Duodenal mucosa (tissue), 2 donors: Measurements from ENCODE around the gene WDR4.
"Not testable (repeated sequence)": the region's sequence is repeated elsewhere in the genome, so short reads cannot be mapped to it uniquely, and the experiment has no call there.

ENCODE experiments used
- H3K27ac ChIP-seq: one replicate; pipeline ENCODE4 v1.7.0; 2013; ENCODE audit warnings: low read depth, low read length
- H3K27me3 ChIP-seq, 2 donors: one replicate each; pipeline ENCODE4 v1.7.0; 2013; ENCODE audit warnings: low read length in 2 of 2, control low read depth in 1 of 2; ENCODE audit not compliant: insufficient read depth in 2 of 2, control insufficient read depth in 1 of 2
- H3K36me3 ChIP-seq, 2 donors: one replicate each; pipeline ENCODE4 v1.7.0; 2013; ENCODE audit warnings: low read length in 2 of 2, control low read depth in 1 of 2; ENCODE audit not compliant: insufficient read depth in 2 of 2, control insufficient read depth in 1 of 2
- H3K4me1 ChIP-seq, 2 donors: one replicate each; pipeline ENCODE4 v1.7.0; 2013; ENCODE audit warnings: low read length in 2 of 2, control low read depth in 1 of 2; ENCODE audit not compliant: insufficient read depth in 2 of 2, control insufficient read depth in 1 of 2
- H3K4me3 ChIP-seq, 2 donors: one replicate each; pipeline ENCODE4 v1.7.0; 2013; ENCODE audit warnings: low read length in 2 of 2, low read depth in 1 of 2
- H3K9ac ChIP-seq, 2 donors: one replicate each; pipeline ENCODE4 v1.7.0; 2013; ENCODE audit warnings: low read length in 2 of 2, low read depth in 1 of 2
- H3K9me3 ChIP-seq, 2 donors: one replicate each; pipeline ENCODE4 v1.7.0; 2013; ENCODE audit warnings: low read length in 2 of 2, control low read depth in 1 of 2; ENCODE audit not compliant: control insufficient read depth in 1 of 2

Gene WDR4

GRCh38 chr21:42840411-42841155 is 38.8 kb downstream of the WDR4 start:
- Histone ChIP-seq H3K27me3 (peaks cover 0 to 3% of the 10 kb centered on the region in 2 donors), H3K9me3 (no peaks in the 10 kb centered on the region), H3K4me3 (no peak overlapping the region), H3K36me3 (peaks cover 14 to 54% of the 10 kb centered on the region in 2 donors), H3K27ac (no peak overlapping the region), H3K9ac (no peak overlapping the region), H3K4me1 (no peaks in the 10 kb centered on the region)

DNA sequence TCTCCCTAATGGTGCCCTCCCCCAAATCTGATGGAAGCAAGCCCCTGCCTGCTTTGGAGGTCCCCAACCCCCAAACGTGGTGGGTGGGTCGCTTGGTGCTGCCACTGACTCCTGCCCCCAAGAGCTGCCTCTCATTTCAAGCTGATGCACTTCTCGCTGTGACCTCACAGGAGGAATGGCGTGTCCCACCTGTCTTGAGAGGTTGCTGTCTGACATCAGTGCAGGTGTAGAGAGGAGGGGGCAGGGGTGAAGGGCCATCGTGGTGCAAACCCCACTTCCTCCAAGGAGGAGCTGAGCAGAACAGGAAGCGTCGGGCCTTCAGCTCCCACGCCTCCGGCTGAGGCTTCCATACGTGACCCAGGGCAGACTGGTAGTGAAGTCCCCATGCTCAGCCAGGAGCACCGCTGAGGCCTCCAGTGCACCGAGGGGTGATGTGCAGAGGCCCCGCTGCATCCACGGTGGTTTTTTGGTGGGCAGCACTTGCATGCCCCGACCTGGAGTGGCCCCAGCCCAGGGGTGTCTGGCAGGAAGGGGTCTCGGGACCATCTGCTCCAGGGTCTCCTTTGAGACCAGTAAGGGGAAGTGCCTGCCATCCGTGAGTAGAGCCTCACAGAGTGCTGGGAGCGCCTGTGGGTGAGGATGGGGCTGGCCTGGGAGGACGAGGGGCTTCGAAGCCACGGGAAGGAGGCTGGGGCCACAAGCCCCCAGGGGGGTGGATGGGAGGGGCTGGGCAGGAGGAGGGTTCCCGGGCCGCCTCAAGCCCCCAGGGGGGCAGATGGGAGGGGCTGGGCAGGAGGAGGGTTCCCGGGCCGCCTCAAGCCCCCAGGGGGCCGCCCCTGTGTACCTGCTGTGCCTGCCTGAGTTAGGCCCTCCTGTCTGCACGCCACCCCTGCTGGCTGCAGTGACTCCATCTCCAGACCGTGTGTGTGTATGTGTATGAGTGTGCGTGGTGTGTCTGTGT is 39.8 kb downstream of the WDR4 start:
- Histone ChIP-seq H3K9me3 (no peaks in the 10 kb centered on the region), H3K9ac (no peak overlapping the region), H3K27me3 (peaks cover 0 to 3% of the 10 kb centered on the region in 2 donors), H3K4me1 (no peaks in the 10 kb centered on the region), H3K4me3 (no peak overlapping the region), H3K36me3 (peaks cover 12 to 44% of the 10 kb centered on the region in 2 donors), H3K27ac (no peak overlapping the region)

- H3K36me3 ChIP-seq, result peaks cover 12 to 36% of the 10 kb centered on the region in 2 donors
- not testable (repeated sequence) for H3K4me1 ChIP-seq, H3K9ac ChIP-seq, H3K4me3 ChIP-seq, H3K9me3 ChIP-seq, H3K27ac ChIP-seq, H3K27me3 ChIP-seq
Measured at GRCh38 chr21:42838212-42838690, 41.1 kb downstream of the WDR4 start.

GRCh38 chr21:42837421-42838211 is 41.7 kb downstream of the WDR4 start:
- no peak overlapping the region for H3K27ac ChIP-seq
- H3K4me1 ChIP-seq, result no peaks in the 10 kb centered on the region
- peaks cover 4 to 6% of the 10 kb centered on the region in 2 donors for H3K27me3 ChIP-seq
- peaks cover 12 to 32% of the 10 kb centered on the region in 2 donors for H3K36me3 ChIP-seq
- H3K9me3 ChIP-seq, result no peaks in the 10 kb centered on the region
- no peak overlapping the region for H3K4me3 ChIP-seq
- H3K9ac ChIP-seq, result no peak overlapping the region

DNA sequence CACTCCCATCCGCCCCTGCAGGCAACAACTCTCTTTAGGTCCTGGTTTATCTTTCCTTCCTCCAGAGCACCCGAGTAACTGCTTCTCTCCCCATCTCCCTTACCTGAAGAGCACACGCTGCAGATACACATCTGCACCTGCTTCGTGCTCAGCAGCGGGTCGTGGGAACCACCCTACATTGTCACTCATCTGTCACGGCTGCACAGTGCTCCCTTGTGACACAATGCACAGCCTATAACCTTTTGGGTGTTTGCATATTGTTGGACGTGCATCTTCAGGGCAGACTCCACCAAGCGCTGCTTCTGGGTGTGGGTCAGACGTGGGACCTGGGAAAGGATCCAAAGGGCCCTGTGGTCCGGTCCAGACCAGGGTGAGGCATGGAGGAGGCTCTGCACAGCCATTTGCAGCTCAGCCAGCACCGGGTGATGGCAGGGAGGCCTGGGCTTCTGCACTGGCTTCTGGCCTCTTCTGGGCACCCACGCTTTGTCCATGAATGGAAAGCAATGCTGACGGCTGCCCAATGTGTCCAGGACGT is 42.5 kb downstream of the WDR4 start:
- H3K9me3 ChIP-seq, result no peaks in the 10 kb centered on the region
- H3K4me3 ChIP-seq, result no peak overlapping the region
- H3K36me3 ChIP-seq, result peaks cover 12 to 27% of the 10 kb centered on the region in 2 donors

DNA sequence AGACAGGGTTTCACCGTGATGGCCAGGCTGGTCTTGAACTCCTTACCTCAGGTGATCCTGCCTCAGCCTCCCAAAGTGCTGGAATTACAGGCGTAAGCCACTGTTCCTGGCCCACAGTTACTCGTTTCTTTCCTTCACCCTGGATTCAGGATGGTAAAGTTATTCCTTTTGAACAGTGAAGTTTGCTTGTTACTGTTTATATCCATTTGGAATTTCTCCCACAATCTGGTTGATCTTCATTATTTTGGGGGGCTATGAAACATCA is 43.0 kb downstream of the WDR4 start:
- Histone ChIP-seq H3K36me3 (peaks cover 12 to 24% of the 10 kb centered on the region in 2 donors), H3K4me1 (no peaks in the 10 kb centered on the region), H3K9ac (no peak overlapping the region), H3K27ac (no peak overlapping the region), H3K4me3 (no peak overlapping the region), H3K9me3 (no peaks in the 10 kb centered on the region), H3K27me3 (peaks cover 6 to 8% of the 10 kb centered on the region in 2 donors)

More for the DNA sequence above, 42.5 kb downstream of the WDR4 start:
- Histone ChIP-seq H3K27me3 (peaks cover 6 to 8% of the 10 kb centered on the region in 2 donors), H3K4me1 (no peaks in the 10 kb centered on the region), H3K27ac (no peak overlapping the region), H3K9ac (no peak overlapping the region)

GRCh38 chr21:42835611-42836401 is 43.5 kb downstream of the WDR4 start:
- H3K27me3 ChIP-seq, result peaks cover 6 to 10% of the 10 kb centered on the region in 2 donors
- H3K27ac ChIP-seq, result no peak overlapping the region
- H3K4me3 ChIP-seq, result no peak overlapping the region
- H3K4me1 ChIP-seq, result no peaks in the 10 kb centered on the region
- peaks cover 8 to 19% of the 10 kb centered on the region in 2 donors for H3K36me3 ChIP-seq
- H3K9ac ChIP-seq, result no peak overlapping the region
- no peaks in the 10 kb centered on the region for H3K9me3 ChIP-seq

- no peaks in the 10 kb centered on the region for H3K9me3 ChIP-seq
- peaks cover 2 to 13% of the 10 kb centered on the region in 2 donors for H3K36me3 ChIP-seq
- H3K9ac ChIP-seq, result no peak overlapping the region
- H3K4me1 ChIP-seq, result no peaks in the 10 kb centered on the region
- no peak overlapping the region for H3K27ac ChIP-seq
- H3K27me3 ChIP-seq, result peaks cover 6 to 14% of the 10 kb centered on the region in 2 donors
- no peak overlapping the region for H3K4me3 ChIP-seq
Measured at GRCh38 chr21:42835211-42835610, 44.1 kb downstream of the WDR4 start.

DNA sequence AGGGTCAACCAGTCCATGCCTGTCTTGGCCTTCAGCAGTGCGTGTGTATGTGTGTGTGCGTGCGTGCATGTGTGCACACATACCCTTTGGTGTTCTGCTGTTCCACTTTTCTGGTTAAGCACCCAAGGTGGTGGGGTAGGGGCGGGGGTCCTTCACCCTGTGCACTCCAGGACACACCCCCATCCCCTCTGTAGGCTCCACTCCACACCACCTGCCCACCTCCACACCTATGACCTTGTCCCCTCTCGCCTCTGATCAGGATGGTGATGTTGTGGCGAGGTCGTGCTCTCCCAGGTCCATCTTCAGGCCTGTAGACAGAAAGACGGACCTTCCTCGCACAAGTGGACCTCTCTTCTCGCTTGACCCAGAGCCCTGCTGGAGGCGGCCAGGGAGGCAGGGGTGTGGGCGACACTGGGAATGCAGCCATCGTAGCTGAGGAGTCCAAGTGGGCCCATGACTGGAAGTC is 44.6 kb downstream of the WDR4 start:
- H3K27me3 ChIP-seq, result peaks cover 9 to 17% of the 10 kb centered on the region in 2 donors
- no peak overlapping the region for H3K9ac ChIP-seq
- no peak overlapping the region for H3K27ac ChIP-seq

More for the DNA sequence above, 44.6 kb downstream of the WDR4 start:
- Histone ChIP-seq H3K4me3 (no peak overlapping the region), H3K36me3 (peaks cover 0 to 9% of the 10 kb centered on the region in 2 donors), H3K9me3 (no peaks in the 10 kb centered on the region), H3K4me1 (no peaks in the 10 kb centered on the region)
